H1 (cell line): ENCODE results near the gene GNB1. TPM values are rescaled to one million over a fixed set of nuclear protein-coding genes. Genes with fewer than 3 reads are reported as not detected.

Experiments used
- ATF2 ChIP-seq: IDR thresholded peaks from 2 replicates; pipeline ENCODE4 v1.6.1; 2012; ENCODE audit warnings: low read length, inconsistent platforms
- RBBP5 ChIP-seq: IDR thresholded peaks from 2 replicates; pipeline ENCODE4 v1.7.1; 2012; ENCODE audit warnings: low read depth, mild to moderate bottlenecking, inconsistent platforms, low read length, moderate library complexity, borderline replicate concordance
- polyA plus RNA-seq, 7 experiments: library from polyadenylated mRNA; depleted of rRNA in 3 of 7; stranded (reverse) in 5 of 7; unstranded in 2 of 7; fragments of >200 nt in 5 of 7; fragments of 200-250 nt in 2 of 7; gene quantifications; 1 replicate in 5 of 7; 2 replicates in 1 of 7; 4 replicates in 1 of 7; pipeline versions ENCODE4 v1.2.1 to v1.2.3, GENCODE V29; 2011 to 2013; ENCODE audit warnings: missing spikeins in 2 of 7, mixed read lengths in 2 of 7
- total RNA-seq: library from RNA; stranded (reverse); fragmentation: NEBNext Ultra II Directional; extraction: Animal tissue kit (Norgen Biotek cat#: 25700); gene quantifications from 2 replicates; pipeline ENCODE4 v1.2.1, GENCODE V29; 2021

The GNB1 gene
- total and polyA plus RNA-seq, 2 of the 8 experiments (the other 6 are each of a cell fraction or from before 2014, with no cell fraction given) = 343 to 382 TPM

- no peak for TF ChIP-seq ATF2
- no peak for TF ChIP-seq RBBP5
These were observed 106.0 kb downstream of the GNB1 start (continued) for GRCh38 chr1:1784933-1785332.
